Measurements from ENCODE around the gene ZNF140.

Gene ZNF140

GRCh38 chr12:133080368-133081158, at the start of gene ZNF140:
Gene ZNF140, plus strand, starts transcription at chr12:133080923. Its CDS starts 398 bp downstream, at chr12:133081321.
- H3K27ac ChIP-seq, result peak within 1 kb of the TSS; percentile 96
- peak; percentile 82 for DNase-seq (ENCODE audit: low read depth, low spot score)

- H3K27ac ChIP-seq, result peak within 1 kb of the TSS; percentile 88
- peak; percentile 93 for DNase-seq (ENCODE audit: low read depth, low spot score)
These were observed 43.3 kb upstream of the ZNF140 start, which contains the start of gene ZNF84 for GRCh38 chr12:133037207-133038005. Gene ZNF84, plus strand, starts transcription at chr12:133037509. Its CDS starts 3,959 bp downstream, at chr12:133041468.

GRCh38 chr12:133038118-133038709, 42.5 kb upstream of the ZNF140 start:
- DNase-seq (ENCODE audit: low read depth, low spot score), result no peak
- peak overlapping the region; percentile 88 for H3K27ac ChIP-seq

GRCh38 chr12:133046698-133047097, 34.0 kb upstream of the ZNF140 start:
- DNase-seq (ENCODE audit: low read depth, low spot score), result no peak

GRCh38 chr12:133057446-133057845, 23.3 kb upstream of the ZNF140 start:
- no peak overlapping the region for H3K27ac ChIP-seq
- no peak for DNase-seq (ENCODE audit: low read depth, low spot score)

More at GRCh38 chr12:133046698-133047097, 34.0 kb upstream of the ZNF140 start:
- no peak overlapping the region for H3K27ac ChIP-seq

- no peak for DNase-seq (ENCODE audit: low read depth, low spot score)
- H3K27ac ChIP-seq, result no peak overlapping the region
These were observed 22.3 kb upstream of the ZNF140 start for GRCh38 chr12:133058203-133059113.

- DNase-seq (ENCODE audit: low read depth, low spot score), result no peak
- H3K27ac ChIP-seq, result no peak overlapping the region
These were observed 18.8 kb upstream of the ZNF140 start for GRCh38 chr12:133061954-133062353.

- no peak overlapping the region for H3K27ac ChIP-seq
These were observed 17.2 kb upstream of the ZNF140 start for GRCh38 chr12:133063556-133063955.

GRCh38 chr12:133073836-133074235, 6.9 kb upstream of the ZNF140 start:
- H3K27ac ChIP-seq, result no peak overlapping the region
- no peak for DNase-seq (ENCODE audit: low read depth, low spot score)

More at GRCh38 chr12:133063556-133063955, 17.2 kb upstream of the ZNF140 start:
- DNase-seq (ENCODE audit: low read depth, low spot score), result no peak

GRCh38 chr12:133080026-133080367, 726 bp upstream of the ZNF140 start:
- peak overlapping the region; percentile 96 for H3K27ac ChIP-seq
- DNase-seq (ENCODE audit: low read depth, low spot score), result peak; percentile 99

GRCh38 chr12:133081159-133081780, 547 bp downstream of the ZNF140 start:
- no peak for DNase-seq (ENCODE audit: low read depth, low spot score)
- H3K27ac ChIP-seq, result peak overlapping the region; percentile 96

- no peak for DNase-seq (ENCODE audit: low read depth, low spot score)
These were observed 2.6 kb downstream of the ZNF140 start for GRCh38 chr12:133083345-133083744.

GRCh38 chr12:133105620-133106019, 24.9 kb downstream of the ZNF140 start:
- no peak overlapping the region for H3K27ac ChIP-seq
- no peak for DNase-seq (ENCODE audit: low read depth, low spot score)

More at GRCh38 chr12:133083345-133083744, 2.6 kb downstream of the ZNF140 start:
- no peak overlapping the region for H3K27ac ChIP-seq

- H3K27ac ChIP-seq, result no peak overlapping the region
- no peak for DNase-seq (ENCODE audit: low read depth, low spot score)
These were observed 25.5 kb downstream of the ZNF140 start for GRCh38 chr12:133106253-133106652.

GRCh38 chr12:133107121-133107520, 26.4 kb downstream of the ZNF140 start:
- DNase-seq (ENCODE audit: low read depth, low spot score), result no peak
- H3K27ac ChIP-seq, result no peak overlapping the region

- no peak overlapping the region for H3K27ac ChIP-seq
These were observed 27.4 kb downstream of the ZNF140 start for GRCh38 chr12:133108150-133108549.

GRCh38 chr12:133120385-133121191, 39.9 kb downstream of the ZNF140 start:
- DNase-seq (ENCODE audit: low read depth, low spot score), result no peak
- no peak overlapping the region for H3K27ac ChIP-seq

More at GRCh38 chr12:133108150-133108549, 27.4 kb downstream of the ZNF140 start:
- no peak for DNase-seq (ENCODE audit: low read depth, low spot score)

- H3K27ac ChIP-seq, result no peak overlapping the region
- DNase-seq (ENCODE audit: low read depth, low spot score), result no peak
These were observed 44.0 kb downstream of the ZNF140 start for GRCh38 chr12:133124674-133125073.

Measured in epithelial cell of prostate (primary cell).